Choroid plexus epithelial cell (primary cell): ENCODE results near the gene SMARCC2.
A peak's percentile ranks its signal among the peaks of the same experiment; 100 is the strongest.

Source experiments
- DNase-seq: peaks from one replicate; pipeline ENCODE4 v3.0.0-alpha.2; 2010; ENCODE audit warnings: low read depth
- H3K4me3 ChIP-seq: 2 replicates; pipeline ENCODE4 v1.5.1; 2011; ENCODE audit warnings: low read depth, mild to moderate bottlenecking, control low read depth, low read length, moderate library complexity
- CTCF ChIP-seq: conservative IDR thresholded peaks from 2 replicates; pipeline ENCODE4 v1.5.1; 2011; ENCODE audit warnings: low read depth, mild to moderate bottlenecking, control low read depth, inconsistent platforms, low read length, moderate library complexity

SMARCC2 gene

GRCh38 chr12:56115329-56115728 lies 74.0 kb downstream of the SMARCC2 start:
- no peak for TF ChIP-seq CTCF
- peak overlapping the region; percentile 68 for H3K4me3 ChIP-seq
- peak; percentile 33 for DNase-seq

- H3K4me3 ChIP-seq = no peak overlapping the region
- DNase-seq = no peak
Measured at GRCh38 chr12:56114084-56114483, 75.2 kb downstream of the SMARCC2 start.

More at GRCh38 chr12:56114084-56114483, 75.2 kb downstream of the SMARCC2 start:
- TF ChIP-seq CTCF = no peak
